Measurements from ENCODE around the gene ATP10A. TPM values are rescaled to one million over a fixed set of nuclear protein-coding genes. Genes with fewer than 3 reads are reported as not detected.

The ATP10A gene
- total and polyA plus RNA-seq, 2 experiments from 2014 or later, result 0.75 to 0.77 TPM

- no peak overlapping the region for H3K4me3 ChIP-seq
- no peak overlapping the region for H3K4me2 ChIP-seq
- WGBS (ENCODE audit: low lambda C conversion rate, missing lambda C conversion rate), result 86% methylated on average over 30 of the region's 30 CpGs
- H3K4me1 ChIP-seq (ENCODE audit: insufficient read depth), result no peaks in the 10 kb centered on the region
- no peaks in the 10 kb centered on the region for H3K9me3 ChIP-seq (ENCODE audit: low read depth)
- H3K27ac ChIP-seq, result no peak overlapping the region
- no peaks in the 10 kb centered on the region for H3K9me2 ChIP-seq (replicated peaks; ENCODE audit: insufficient read depth)
- no peak overlapping the region for H2AFZ ChIP-seq
- no peak for DNase-seq (ENCODE audit: low spot score)
- TF ChIP-seq EZH2phosphoT487 (IDR thresholded peaks at IDR 0.05; ENCODE audit: low read depth, severe bottlenecking, unreplicated experiment) (no peak), CTCF (IDR thresholded peaks at IDR 0.05; ENCODE audit: poor library complexity) (no peak), EZH2 (IDR thresholded peaks at IDR 0.05; ENCODE audit: borderline replicate concordance) (no peak)
- H4K20me1 ChIP-seq (ENCODE audit: insufficient read depth, poor library complexity, severe bottlenecking), result no peaks in the 10 kb centered on the region
- H3K79me2 ChIP-seq, result no peaks in the 10 kb centered on the region
- H3K36me3 ChIP-seq (replicated peaks; ENCODE audit: insufficient read depth, low read depth), result no peaks in the 10 kb centered on the region
- H3K27me3 ChIP-seq, result no peaks in the 10 kb centered on the region
Observed at GRCh38 chr15:25735550-25736384, 127.4 kb downstream of the ATP10A start.

- H3K79me2 ChIP-seq, result no peaks in the 10 kb centered on the region
- H3K4me2 ChIP-seq, result no peak overlapping the region
- DNase-seq (ENCODE audit: low spot score), result no peak
- 90% methylated on average over 13 of the region's 17 CpGs for WGBS (ENCODE audit: low lambda C conversion rate, missing lambda C conversion rate)
- no peaks in the 10 kb centered on the region for H4K20me1 ChIP-seq (ENCODE audit: insufficient read depth, poor library complexity, severe bottlenecking)
- H3K4me3 ChIP-seq, result no peak overlapping the region
- TF ChIP-seq EZH2 (IDR thresholded peaks at IDR 0.05; ENCODE audit: borderline replicate concordance) (no peak), EZH2phosphoT487 (IDR thresholded peaks at IDR 0.05; ENCODE audit: low read depth, severe bottlenecking, unreplicated experiment) (no peak), CTCF (IDR thresholded peaks at IDR 0.05; ENCODE audit: poor library complexity) (no peak)
- no peak overlapping the region for H2AFZ ChIP-seq
- H3K27me3 ChIP-seq, result no peaks in the 10 kb centered on the region
- no peak overlapping the region for H3K27ac ChIP-seq
- H3K9me2 ChIP-seq (replicated peaks; ENCODE audit: insufficient read depth), result no peaks in the 10 kb centered on the region
- H3K9me3 ChIP-seq (ENCODE audit: low read depth), result no peaks in the 10 kb centered on the region
- no peaks in the 10 kb centered on the region for H3K4me1 ChIP-seq (ENCODE audit: insufficient read depth)
- H3K36me3 ChIP-seq (replicated peaks; ENCODE audit: insufficient read depth, low read depth), result no peaks in the 10 kb centered on the region
Observed at GRCh38 chr15:25734680-25735355, 128.3 kb downstream of the ATP10A start.

GRCh38 chr15:25733856-25734679 is 129.1 kb downstream of the ATP10A start:
- Histone ChIP-seq H2AFZ (no peak overlapping the region), H3K4me2 (no peak overlapping the region)
- DNase-seq (ENCODE audit: low spot score), result no peak

More at GRCh38 chr15:25733856-25734679, 129.1 kb downstream of the ATP10A start:
- Histone ChIP-seq H3K79me2 (no peaks in the 10 kb centered on the region), H3K36me3 (replicated peaks; ENCODE audit: insufficient read depth, low read depth) (no peaks in the 10 kb centered on the region), H4K20me1 (ENCODE audit: insufficient read depth, poor library complexity, severe bottlenecking) (no peaks in the 10 kb centered on the region), H3K4me1 (ENCODE audit: insufficient read depth) (no peaks in the 10 kb centered on the region), H3K9me2 (replicated peaks; ENCODE audit: insufficient read depth) (no peaks in the 10 kb centered on the region), H3K9me3 (ENCODE audit: low read depth) (no peaks in the 10 kb centered on the region), H3K27ac (no peak overlapping the region), H3K27me3 (no peaks in the 10 kb centered on the region), H3K4me3 (no peak overlapping the region)
- whole genome bisulfite sequencing (ENCODE audit: low lambda C conversion rate, missing lambda C conversion rate), result 83% methylated on average over 20 of the region's 22 CpGs
- TF ChIP-seq EZH2phosphoT487 (IDR thresholded peaks at IDR 0.05; ENCODE audit: low read depth, severe bottlenecking, unreplicated experiment), result no peak
- no peak for TF ChIP-seq CTCF (IDR thresholded peaks at IDR 0.05; ENCODE audit: poor library complexity)
- TF ChIP-seq EZH2 (IDR thresholded peaks at IDR 0.05; ENCODE audit: borderline replicate concordance), result no peak
